Skin epidermis (tissue), 12 donors: ENCODE results near the gene BEGAIN.

Experiments
- H3K27ac ChIP-seq, 21 experiments: fragments of 200-600 bp; sonication (generic) in 11 of 21; one replicate each; pipeline ENCODE4 v1.5.0; 2020; ENCODE audit warnings: mild to moderate bottlenecking in 3 of 21, inconsistent platforms in 2 of 21, moderate library complexity in 2 of 21
- H3K4me3 ChIP-seq, 7 experiments: fragments of 200-600 bp; sonication (generic) in 2 of 7; one replicate each; pipeline ENCODE4 v1.5.0; 2020; ENCODE audit warnings: inconsistent platforms in 2 of 7, mild to moderate bottlenecking in 2 of 7, moderate library complexity in 1 of 7

BEGAIN gene

GRCh38 chr14:100572543-100572942 lies 14.7 kb downstream of the BEGAIN start:
- H3K4me3 ChIP-seq: no peak overlapping the region
- H3K27ac ChIP-seq: no peak overlapping the region

- H3K27ac ChIP-seq: no peak overlapping the region
- H3K4me3 ChIP-seq: no peak overlapping the region
These were observed 15.4 kb downstream of the BEGAIN start for GRCh38 chr14:100571837-100572236.

- no peak overlapping the region for H3K4me3 ChIP-seq
- no peak overlapping the region for H3K27ac ChIP-seq
These were observed 16.3 kb downstream of the BEGAIN start for GRCh38 chr14:100570726-100571454.

GRCh38 chr14:100569734-100570286 lies 17.4 kb downstream of the BEGAIN start:
- H3K27ac ChIP-seq: no peak overlapping the region
- H3K4me3 ChIP-seq: no peak overlapping the region

- Histone ChIP-seq H3K4me3 (peak overlapping the region in 2 of 7 experiments; percentile 35 to 36), H3K27ac (no peak overlapping the region)
These were observed 18.1 kb downstream of the BEGAIN start for GRCh38 chr14:100568998-100569733.

- Histone ChIP-seq H3K27ac (no peak overlapping the region), H3K4me3 (peak overlapping the region; percentile 6 to 36 (median 21))
These were observed 18.8 kb downstream of the BEGAIN start for GRCh38 chr14:100568164-100568997.

GRCh38 chr14:100567877-100568163 lies 19.4 kb downstream of the BEGAIN start:
- H3K4me3 ChIP-seq: peak overlapping the region in 6 of 7 experiments; percentile 16 to 36 (median 24)

GRCh38 chr14:100567009-100567876 lies 20.0 kb downstream of the BEGAIN start:
- peak overlapping the region; percentile 2 to 36 (median 21) for H3K4me3 ChIP-seq
- H3K27ac ChIP-seq: peak overlapping the region in 1 of 21 experiments; percentile 29

More at GRCh38 chr14:100567877-100568163, 19.4 kb downstream of the BEGAIN start:
- H3K27ac ChIP-seq: no peak overlapping the region

GRCh38 chr14:100566586-100566985 lies 20.6 kb downstream of the BEGAIN start:
- no peak overlapping the region for H3K4me3 ChIP-seq
- H3K27ac ChIP-seq: no peak overlapping the region

GRCh38 chr14:100566119-100566518 lies 21.1 kb downstream of the BEGAIN start:
- no peak overlapping the region for H3K4me3 ChIP-seq
- H3K27ac ChIP-seq: no peak overlapping the region

- H3K27ac ChIP-seq: no peak overlapping the region
- H3K4me3 ChIP-seq: no peak overlapping the region
These were observed 21.6 kb downstream of the BEGAIN start for GRCh38 chr14:100565650-100566049.

GRCh38 chr14:100564512-100564911 lies 22.7 kb downstream of the BEGAIN start:
- no peak overlapping the region for H3K27ac ChIP-seq
- no peak overlapping the region for H3K4me3 ChIP-seq

- Histone ChIP-seq H3K4me3 (no peak overlapping the region), H3K27ac (no peak overlapping the region)
These were observed 24.5 kb downstream of the BEGAIN start for GRCh38 chr14:100562751-100563150.

GRCh38 chr14:100561005-100561404 lies 26.2 kb downstream of the BEGAIN start:
- H3K27ac ChIP-seq: no peak overlapping the region
- H3K4me3 ChIP-seq: no peak overlapping the region

- no peak overlapping the region for H3K4me3 ChIP-seq
- no peak overlapping the region for H3K27ac ChIP-seq
These were observed 26.7 kb downstream of the BEGAIN start for GRCh38 chr14:100560471-100560870.

- no peak overlapping the region for H3K4me3 ChIP-seq
- no peak overlapping the region for H3K27ac ChIP-seq
These were observed 27.8 kb downstream of the BEGAIN start for GRCh38 chr14:100559455-100559854.

- Histone ChIP-seq H3K27ac (no peak overlapping the region), H3K4me3 (no peak overlapping the region)
These were observed 28.3 kb downstream of the BEGAIN start for GRCh38 chr14:100558966-100559365.

GRCh38 chr14:100558226-100558625 lies 29.0 kb downstream of the BEGAIN start:
- no peak overlapping the region for H3K27ac ChIP-seq
- no peak overlapping the region for H3K4me3 ChIP-seq

GRCh38 chr14:100557658-100558057 lies 29.6 kb downstream of the BEGAIN start:
- Histone ChIP-seq H3K4me3 (no peak overlapping the region), H3K27ac (no peak overlapping the region)
